Germinal center (tissue), 1 donor: ENCODE data around the gene IFNA14.
"Not testable (repeated sequence)": the region's sequence is repeated elsewhere in the genome, so short reads cannot be mapped to it uniquely, and the experiment has no call there.

Source experiments
- DNase-seq: peaks from one replicate; pipeline ENCODE4 v3.0.0; 2012; ENCODE audit warnings: mixed read lengths, low spot score

Gene IFNA14

GRCh38 chr9:21213411-21214326, 26.1 kb downstream of the IFNA14 start:
- DNase-seq = not testable (repeated sequence)

GRCh38 chr9:21212160-21212559, 27.6 kb downstream of the IFNA14 start:
- not testable (repeated sequence) for DNase-seq

GRCh38 chr9:21210782-21211181, 29.0 kb downstream of the IFNA14 start:
- DNase-seq = not testable (repeated sequence)

GRCh38 chr9:21210311-21210710, 29.5 kb downstream of the IFNA14 start:
- DNase-seq = no peak

- not testable (repeated sequence) for DNase-seq
Observed at GRCh38 chr9:21207043-21207442, 32.8 kb downstream of the IFNA14 start, which contains the start of gene IFNA10. Gene IFNA10 (minus strand): TSS chr9:21207143. CDS start chr9:21207097, 46 bp downstream.

GRCh38 chr9:21205204-21205603, 34.6 kb downstream of the IFNA14 start:
- DNase-seq = no peak

- not testable (repeated sequence) for DNase-seq
Observed at GRCh38 chr9:21202105-21202504, 37.7 kb downstream of the IFNA14 start, which contains the start of gene IFNA7. Gene IFNA7 (minus strand): TSS chr9:21202205. CDS start chr9:21202165, 40 bp downstream.

- not testable (repeated sequence) for DNase-seq
Observed at GRCh38 chr9:21194867-21195776, 44.7 kb downstream of the IFNA14 start.
